Uterus (tissue), 2 donors: ENCODE results near the gene KLF15.

ENCODE experiments used
- CTCF ChIP-seq, 4 experiments: fragments of 200-600 bp in 2 of 4; fragments of 450-650 bp in 2 of 4; sonication (generic) in 2 of 4; IDR thresholded peaks; one replicate each; pipeline ENCODE4 v1.5.1; 2016 to 2019; ENCODE audit warnings: antibody characterized with exemption in 4 of 4, mild to moderate bottlenecking in 2 of 4, moderate library complexity in 1 of 4
- POLR2A ChIP-seq, 2 donors: fragments of 450-650 bp; IDR thresholded peaks; one replicate each; pipeline ENCODE4 v1.6.1; 2016; ENCODE audit warnings: antibody characterized with exemption in 2 of 2, mild to moderate bottlenecking in 1 of 2, moderate library complexity in 1 of 2

- no peak for TF ChIP-seq POLR2A (IDR thresholded peaks at IDR 0.05)
- no peak for TF ChIP-seq CTCF (IDR thresholded peaks at IDR 0.05)
These were observed 16.6 kb downstream of the KLF15 start for GRCh38 chr3:126340596-126340942.
